Measurements from ENCODE around the gene SH3PXD2A. TPM values are rescaled to one million over a fixed set of nuclear protein-coding genes. Genes with fewer than 3 reads are reported as not detected.

The SH3PXD2A gene
- total RNA-seq, 1 donor from 2014 or later = 36.8 TPM

DNA sequence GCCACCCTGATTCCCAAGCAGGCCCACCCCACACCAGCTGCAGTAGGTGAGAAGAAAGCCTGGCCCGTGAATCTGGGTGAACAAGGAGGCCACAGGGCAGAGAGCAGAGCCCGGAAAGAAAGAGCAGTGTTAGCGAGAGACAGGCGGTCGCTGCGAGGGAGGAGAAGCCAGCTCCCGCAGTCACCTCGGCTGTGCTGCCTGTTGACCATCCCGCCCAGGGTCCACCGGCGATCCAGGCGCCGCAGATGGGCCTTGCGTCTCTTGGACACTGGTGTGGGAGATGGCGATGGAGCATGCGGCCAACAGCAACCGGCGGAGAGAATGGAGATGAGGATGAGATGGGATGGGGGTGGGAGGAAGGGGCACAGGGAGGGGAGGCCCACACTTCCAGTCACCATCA is 233.1 kb downstream of the SH3PXD2A start:
- H3K4me3 Mint-ChIP-seq = no peak overlapping the region
- TF ChIP-seq, protein P1, sequence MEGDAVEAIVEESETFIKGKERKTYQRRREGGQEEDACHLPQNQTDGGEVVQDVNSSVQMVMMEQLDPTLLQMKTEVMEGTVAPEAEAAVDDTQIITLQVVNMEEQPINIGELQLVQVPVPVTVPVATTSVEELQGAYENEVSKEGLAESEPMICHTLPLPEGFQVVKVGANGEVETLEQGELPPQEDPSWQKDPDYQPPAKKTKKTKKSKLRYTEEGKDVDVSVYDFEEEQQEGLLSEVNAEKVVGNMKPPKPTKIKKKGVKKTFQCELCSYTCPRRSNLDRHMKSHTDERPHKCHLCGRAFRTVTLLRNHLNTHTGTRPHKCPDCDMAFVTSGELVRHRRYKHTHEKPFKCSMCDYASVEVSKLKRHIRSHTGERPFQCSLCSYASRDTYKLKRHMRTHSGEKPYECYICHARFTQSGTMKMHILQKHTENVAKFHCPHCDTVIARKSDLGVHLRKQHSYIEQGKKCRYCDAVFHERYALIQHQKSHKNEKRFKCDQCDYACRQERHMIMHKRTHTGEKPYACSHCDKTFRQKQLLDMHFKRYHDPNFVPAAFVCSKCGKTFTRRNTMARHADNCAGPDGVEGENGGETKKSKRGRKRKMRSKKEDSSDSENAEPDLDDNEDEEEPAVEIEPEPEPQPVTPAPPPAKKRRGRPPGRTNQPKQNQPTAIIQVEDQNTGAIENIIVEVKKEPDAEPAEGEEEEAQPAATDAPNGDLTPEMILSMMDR (IDR thresholded peaks at IDR 0.05; ENCODE audit: unreplicated experiment) = no peak
- no peak for DNase-seq (ENCODE audit: low spot score in 2 of 2, unreplicated experiment in 2 of 2)
- no peaks in the 10 kb centered on the region for H3K27me3 Mint-ChIP-seq (ENCODE audit: low read depth)
- H3K9me3 Mint-ChIP-seq = no peaks in the 10 kb centered on the region
- H3K4me1 Mint-ChIP-seq = no peaks in the 10 kb centered on the region
- H3K27ac Mint-ChIP-seq = no peak overlapping the region
- H3K36me3 Mint-ChIP-seq = peaks cover 4% of the 10 kb centered on the region

DNA sequence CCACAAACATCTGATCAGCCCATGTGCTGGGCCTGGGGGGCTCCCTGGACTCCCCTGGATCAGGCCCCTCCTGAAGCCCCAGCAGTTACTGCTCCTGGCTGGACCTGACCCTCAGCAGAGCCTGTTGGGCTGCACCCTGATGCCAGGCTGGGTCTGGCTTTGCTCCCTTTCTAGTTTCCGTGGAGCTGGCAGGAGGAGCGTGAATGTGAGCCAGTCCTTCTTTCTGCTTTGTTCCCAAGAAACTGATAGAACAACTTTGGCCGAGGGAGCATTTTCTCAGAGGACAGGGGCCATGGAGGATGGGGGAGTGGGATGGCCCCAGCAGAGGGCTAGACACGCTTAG is 233.6 kb downstream of the SH3PXD2A start:
- no peak for DNase-seq (ENCODE audit: low spot score in 2 of 2, unreplicated experiment in 2 of 2)
- Mint-ChIP-seq H3K4me3 (no peak overlapping the region), H3K9me3 (no peaks in the 10 kb centered on the region), H3K36me3 (peaks cover 4% of the 10 kb centered on the region), H3K4me1 (peaks cover 2% of the 10 kb centered on the region), H3K27ac (no peak overlapping the region), H3K27me3 (ENCODE audit: low read depth) (no peaks in the 10 kb centered on the region)
- TF ChIP-seq, protein P1 (IDR thresholded peaks at IDR 0.05; ENCODE audit: unreplicated experiment) = no peak

DNA sequence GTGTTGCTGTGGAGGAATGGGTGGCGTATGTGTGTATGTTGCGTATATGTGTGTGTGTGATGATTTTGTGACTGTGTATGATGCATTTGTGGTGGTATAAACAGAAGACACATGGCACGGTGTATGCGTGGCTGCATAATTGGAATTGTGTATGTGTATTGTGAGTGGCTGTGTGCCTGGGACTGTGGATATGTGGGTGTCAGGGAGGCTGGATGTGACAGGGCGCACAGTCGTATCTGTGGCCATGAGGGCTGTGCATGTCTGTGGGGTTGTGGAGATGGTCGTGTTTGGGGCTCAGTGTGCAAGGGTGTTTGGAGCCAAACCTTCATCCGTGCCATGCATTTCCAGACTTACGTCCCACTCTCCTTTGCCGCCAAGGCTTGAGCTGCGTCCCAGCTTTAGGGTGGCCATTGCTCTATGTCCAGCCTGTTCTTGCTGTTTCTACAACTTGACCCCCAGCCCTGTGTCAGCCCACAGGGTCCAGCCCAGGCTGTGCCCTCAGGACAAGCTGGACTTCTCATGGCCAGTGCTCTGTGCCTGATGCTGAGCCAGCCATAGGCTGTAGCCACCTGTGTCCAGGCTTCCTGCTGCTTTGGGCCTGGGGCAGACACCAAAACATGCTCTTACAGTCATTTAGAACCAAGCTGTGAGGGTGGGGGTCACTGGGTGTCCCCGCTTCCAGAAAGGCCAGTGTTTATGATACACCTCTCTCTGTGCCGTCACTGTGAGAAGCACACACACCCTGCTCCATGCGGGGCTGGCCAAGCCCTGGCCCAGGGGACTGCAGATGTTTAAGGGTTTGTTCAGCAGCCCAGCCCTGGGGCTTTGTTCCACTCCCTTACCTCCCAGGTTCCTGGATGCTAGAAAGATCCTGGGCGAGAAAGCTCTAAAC is 234.2 kb downstream of the SH3PXD2A start:
- Mint-ChIP-seq H3K9me3 (no peaks in the 10 kb centered on the region), H3K27me3 (ENCODE audit: low read depth) (no peaks in the 10 kb centered on the region), H3K4me1 (peaks cover 2% of the 10 kb centered on the region), H3K36me3 (peaks cover 4% of the 10 kb centered on the region), H3K27ac (no peak overlapping the region), H3K4me3 (no peak overlapping the region)
- no peak for DNase-seq (ENCODE audit: low spot score in 2 of 2, unreplicated experiment in 2 of 2)
- TF ChIP-seq, protein P1 (IDR thresholded peaks at IDR 0.05; ENCODE audit: unreplicated experiment) = no peak

DNA sequence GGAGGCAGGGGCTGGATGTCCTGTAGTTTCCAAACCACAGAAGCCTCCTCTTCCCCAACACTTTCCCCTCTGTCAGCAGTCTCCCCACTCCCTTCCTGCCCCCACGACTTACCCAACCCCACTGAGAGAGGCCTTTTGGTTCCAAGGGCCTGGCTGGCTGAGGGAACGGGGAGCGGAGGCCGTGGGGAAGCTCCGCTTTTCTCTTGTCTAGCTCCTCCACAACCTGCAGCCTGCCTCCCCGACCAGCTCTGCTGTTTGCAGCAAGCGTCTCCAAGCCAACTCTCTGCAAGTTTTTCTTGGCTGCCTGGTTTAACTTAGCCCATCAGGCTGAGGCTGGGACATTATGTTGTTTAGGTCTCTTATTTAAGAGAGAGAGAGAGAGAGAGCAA is 235.0 kb downstream of the SH3PXD2A start:
- TF ChIP-seq, protein P1 (IDR thresholded peaks at IDR 0.05; ENCODE audit: unreplicated experiment) = no peak
- Mint-ChIP-seq H3K4me3 (no peak overlapping the region), H3K36me3 (peaks cover 4% of the 10 kb centered on the region), H3K27me3 (ENCODE audit: low read depth) (no peaks in the 10 kb centered on the region), H3K9me3 (no peaks in the 10 kb centered on the region), H3K4me1 (peaks cover 4% of the 10 kb centered on the region), H3K27ac (no peak overlapping the region)
- DNase-seq (ENCODE audit: low spot score in 2 of 2, unreplicated experiment in 2 of 2) = no peak

DNA sequence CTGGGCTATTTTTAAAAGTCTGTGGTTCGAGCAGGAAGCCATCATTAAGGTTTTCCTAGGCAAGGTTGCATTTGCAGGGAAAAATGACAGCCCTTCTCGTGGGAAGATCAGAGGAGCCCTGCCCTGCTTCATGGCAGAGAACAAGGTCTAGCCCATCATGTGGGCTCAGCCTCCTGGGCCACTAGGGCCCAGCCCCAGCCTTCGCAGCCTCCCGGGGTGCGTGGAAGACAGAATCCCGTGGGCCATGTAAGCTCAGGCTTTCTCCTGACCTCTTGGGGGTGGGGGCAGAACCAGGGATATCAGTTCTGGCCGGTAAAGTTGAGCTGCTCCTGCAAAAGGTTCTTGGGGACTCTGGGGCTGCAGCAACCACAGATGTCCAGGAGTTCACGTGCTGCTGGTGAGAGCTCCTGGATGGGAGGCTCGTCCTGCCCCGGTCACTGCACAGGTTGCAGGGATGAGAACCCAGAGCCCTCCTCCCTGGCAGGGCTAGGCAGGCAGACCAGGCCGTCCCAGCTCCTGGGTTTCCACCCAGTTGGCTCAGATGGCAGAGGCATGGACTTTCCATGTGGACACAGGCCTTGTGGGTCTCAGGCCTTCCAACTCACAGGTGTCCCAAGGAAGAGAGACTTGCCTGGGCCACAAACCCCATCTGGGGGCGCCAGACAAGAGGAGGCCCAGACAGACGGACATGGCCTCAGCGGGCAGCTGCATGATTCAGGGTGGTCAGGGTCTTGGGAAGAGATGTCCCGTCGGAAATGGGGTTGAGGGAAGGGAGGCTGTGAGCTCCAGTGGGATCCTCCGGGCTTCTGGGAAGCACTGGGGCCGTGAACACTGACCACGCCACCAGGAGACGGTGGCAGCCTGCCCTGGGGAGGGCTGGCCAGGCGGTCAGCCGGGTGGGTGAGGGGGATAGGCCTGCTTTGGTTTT is 235.7 kb downstream of the SH3PXD2A start:
- Mint-ChIP-seq H3K27ac (peak overlapping the region; percentile 25), H3K4me1 (peaks cover 11% of the 10 kb centered on the region), H3K9me3 (no peaks in the 10 kb centered on the region), H3K4me3 (no peak overlapping the region), H3K27me3 (ENCODE audit: low read depth) (no peaks in the 10 kb centered on the region), H3K36me3 (peaks cover 4% of the 10 kb centered on the region)
- TF ChIP-seq, protein P1 (IDR thresholded peaks at IDR 0.05; ENCODE audit: unreplicated experiment) = no peak
- no peak for DNase-seq (ENCODE audit: low spot score in 2 of 2, unreplicated experiment in 2 of 2)

Data from mesothelial cell of epicardium (in vitro differentiated cells).